Brain microvascular endothelial cell (primary cell): Measurements from ENCODE around the gene ADIG.

Experiments
- DNase-seq: peaks from one replicate; pipeline ENCODE4 v3.0.0-alpha.2; 2020
- H3K27ac ChIP-seq: fragments of 250-450 bp; sonication (Bioruptor Pico); 2 replicates; pipeline ENCODE4 v1.5.1; 2020; ENCODE audit warnings: mild to moderate bottlenecking, moderate library complexity
- H3K27me3 ChIP-seq: fragments of 250-450 bp; sonication (Bioruptor Pico); replicated peaks from 2 replicates; pipeline ENCODE4 v1.5.1; 2020; ENCODE audit warnings: mild to moderate bottlenecking
- H3K36me3 ChIP-seq: fragments of 250-450 bp; sonication (Bioruptor Pico); replicated peaks from 2 replicates; pipeline ENCODE4 v1.5.1; 2020; ENCODE audit warnings: mild to moderate bottlenecking
- H3K4me3 ChIP-seq: 2 replicates; pipeline ENCODE4 v1.5.1; 2011; ENCODE audit warnings: low read depth, mild to moderate bottlenecking, control low read depth, low read length, moderate library complexity
- CTCF ChIP-seq: IDR thresholded peaks from 2 replicates; pipeline ENCODE4 v1.5.1; 2011; ENCODE audit warnings: low read depth, mild to moderate bottlenecking, moderate library complexity, low read length, control low read depth, inconsistent platforms; ENCODE audit errors: missing control alignments
- in situ Hi-C: cut with HindIII; loops from 2 replicates; pipeline ENCODE4 v1.10.0; 2017; ENCODE audit warnings: low sequenced_read_pairs, low pct_ligation_motif_present

The ADIG gene

GRCh38 chr20:38633577-38634093 lies 52.6 kb downstream of the ADIG start:
- Histone ChIP-seq H3K27me3 (no peaks in the 10 kb centered on the region), H3K27ac (no peak overlapping the region), H3K36me3 (no peaks in the 10 kb centered on the region), H3K4me3 (no peak overlapping the region)
- in situ Hi-C loops = loop anchor here (25.0 kb wide), 1 partner anchor 104 kb away; the partner anchor contains the start of gene ACTR5
- DNase-seq = peak; percentile 32
- peak; percentile 95 for TF ChIP-seq CTCF

GRCh38 chr20:38635721-38636288 lies 54.8 kb downstream of the ADIG start:
- H3K4me3 ChIP-seq = no peak overlapping the region
- no peaks in the 10 kb centered on the region for H3K27me3 ChIP-seq
- no peaks in the 10 kb centered on the region for H3K36me3 ChIP-seq
- no peak for TF ChIP-seq CTCF
- H3K27ac ChIP-seq = no peak overlapping the region
- peak; percentile 51 for DNase-seq
- in situ Hi-C loops = loop anchor here (25.0 kb wide), 1 partner anchor 101 kb away; the partner anchor contains the start of gene ACTR5
